Right lobe of liver (tissue), 6 donors: ENCODE results near the gene SLFN5. TPM values are rescaled to one million over a fixed set of nuclear protein-coding genes. Genes with fewer than 3 reads are reported as not detected.

ENCODE experiments used
- ATAC-seq, 4 donors: fragments of 200-7000 bp; cut with Tn5 transposase; one replicate each; pipeline ENCODE4 v1.9.1; 2020; ENCODE audit warnings: mild to moderate bottlenecking in 4 of 4, moderate library complexity in 4 of 4
- DNase-seq, 3 donors: peaks; one replicate each; pipeline ENCODE4 v3.0.0-alpha.2; 2020
- H3K27ac ChIP-seq, 3 donors: fragments of 200-600 bp; one replicate each; pipeline ENCODE4 v1.8.0; 2022
- H3K27me3 ChIP-seq, 2 donors: fragments of 200-600 bp; one replicate each; pipeline ENCODE4 v1.8.0; 2022
- H3K36me3 ChIP-seq, 4 donors: fragments of 200-600 bp; sonication (generic) in 1 of 4; one replicate each; pipeline versions ENCODE4 v1.5.1 to v1.8.0; 2017 to 2022; ENCODE audit warnings: control low read depth in 1 of 4
- H3K4me1 ChIP-seq, 4 donors: fragments of 200-600 bp; sonication (generic) in 1 of 4; one replicate each; pipeline versions ENCODE4 v1.5.1 to v1.8.0; 2017 to 2022; ENCODE audit warnings: control low read depth in 1 of 4
- H3K4me3 ChIP-seq, 3 donors: fragments of 200-600 bp; one replicate each; pipeline ENCODE4 v1.8.0; 2022
- H3K9me3 ChIP-seq, 4 donors: fragments of 200-600 bp; sonication (generic) in 1 of 4; one replicate each; pipeline versions ENCODE4 v1.5.1 to v1.8.0; 2017 to 2022; ENCODE audit warnings: control low read depth in 1 of 4
- CTCF ChIP-seq, 4 donors: fragments of 200-600 bp in 3 of 4; fragments of 450-650 bp in 1 of 4; IDR thresholded peaks; one replicate each; pipeline versions ENCODE4 v1.5.1 to v1.8.0; 2016 to 2022; ENCODE audit warnings: antibody characterized with exemption in 4 of 4, mild to moderate bottlenecking in 2 of 4
- POLR2A ChIP-seq: fragments of 450-650 bp; IDR thresholded peaks from one replicate; pipeline ENCODE4 v1.6.1; 2017; ENCODE audit warnings: antibody characterized with exemption, mild to moderate bottlenecking
- WGBS: methylation state at CpG from one replicate; pipeline ENCODE4 v1.1.6; 2018; ENCODE audit warnings: low coverage, low lambda C conversion rate; ENCODE audit not compliant: insufficient coverage; ENCODE audit errors: missing lambda C conversion rate; 5-methylcytosine and 5-hydroxymethylcytosine counted together
- intact Hi-C, 2 donors: fragments of 100-400 bp; cut with DNase I; formaldehyde crosslinking; loops; one replicate each; pipeline versions ENCODE4 v1.11.2 to v1.14.1; 2022
- total RNA-seq, 6 experiments: library from RNA; depleted of rRNA in 2 of 6; stranded (reverse); fragments of >200 nt in 2 of 6; fragmentation: NEBNext Ultra II Directional in 3 of 6; extraction: Animal tissue kit (Norgen Biotek cat#: 25700) in 3 of 6; gene quantifications; one replicate each; pipeline versions ENCODE4 v1.1.0 to v1.2.4, GENCODE V29; 2016 to 2023
- donor health status: DM: no; HTN: yes; CAD: no.
- donor health status: DM: no; HTN: no; CAD: no.
- donor health status: DM: no; HTN: no; CAD: no.
- donor health status: DM: no; HTN: yes; CAD: no.
- donor health status: DM: no; HTN: yes; CAD: no.

Gene SLFN5
- total RNA-seq, 6 experiments from 2014 or later, result 4.9 to 7.9 (median 5.5) TPM

- Histone ChIP-seq H3K27ac (no peak overlapping the region), H3K4me3 (no peak overlapping the region), H3K9me3 (no peaks in the 10 kb centered on the region), H3K4me1 (no peaks in the 10 kb centered on the region), H3K36me3 (no peaks in the 10 kb centered on the region), H3K27me3 (no peaks in the 10 kb centered on the region)
- WGBS, result 58% methylated on average over 2 of the region's 2 CpGs
- no peak for TF ChIP-seq POLR2A
- TF ChIP-seq CTCF (IDR thresholded peaks at IDR 0.05), result no peak
- intact Hi-C loops, result no loop called here
- DNase-seq (no peak), ATAC-seq (peak; percentile 25 to 61 (median 42))
These were observed 24.0 kb upstream of the SLFN5 start for GRCh38 chr17:35218915-35219314.

GRCh38 chr17:35222452-35222851 lies 20.4 kb upstream of the SLFN5 start:
- Histone ChIP-seq H3K9me3 (no peaks in the 10 kb centered on the region), H3K4me3 (no peak overlapping the region), H3K27me3 (no peaks in the 10 kb centered on the region), H3K4me1 (no peaks in the 10 kb centered on the region), H3K27ac (no peak overlapping the region), H3K36me3 (no peaks in the 10 kb centered on the region)
- 94% methylated on average over 2 of the region's 2 CpGs for WGBS
- intact Hi-C loops, result no loop called here
- TF ChIP-seq POLR2A (no peak), CTCF (IDR thresholded peaks at IDR 0.05) (no peak)
- DNase-seq (no peak), ATAC-seq (no peak)

GRCh38 chr17:35224436-35224835 lies 18.4 kb upstream of the SLFN5 start:
- Histone ChIP-seq H3K27ac (no peak overlapping the region), H3K4me1 (no peaks in the 10 kb centered on the region), H3K9me3 (no peaks in the 10 kb centered on the region), H3K27me3 (no peaks in the 10 kb centered on the region), H3K36me3 (no peaks in the 10 kb centered on the region), H3K4me3 (no peak overlapping the region)
- DNase-seq (no peak), ATAC-seq (no peak)
- intact Hi-C loops, result no loop called here
- WGBS, result 38% methylated on average over 1 of the region's 1 CpG
- TF ChIP-seq CTCF (IDR thresholded peaks at IDR 0.05), result no peak
- TF ChIP-seq POLR2A, result no peak

GRCh38 chr17:35227546-35227945 lies 15.3 kb upstream of the SLFN5 start:
- no peaks in the 10 kb centered on the region for H3K36me3 ChIP-seq

More at GRCh38 chr17:35227546-35227945, 15.3 kb upstream of the SLFN5 start:
- no peak for ATAC-seq
- WGBS, result 100% methylated on average over 1 of the region's 2 CpGs
- no peak overlapping the region for H3K27ac ChIP-seq
- H3K27me3 ChIP-seq, result no peaks in the 10 kb centered on the region
- intact Hi-C loops, result no loop called here
- TF ChIP-seq POLR2A (no peak), CTCF (IDR thresholded peaks at IDR 0.05) (no peak)
- H3K4me1 ChIP-seq, result no peaks in the 10 kb centered on the region
- DNase-seq, result no peak
- H3K9me3 ChIP-seq, result no peaks in the 10 kb centered on the region
- H3K4me3 ChIP-seq, result no peak overlapping the region
